Heart right ventricle (tissue), 16 donors: ENCODE measurements around the gene DNAJC7. TPM values are rescaled to one million over a fixed set of nuclear protein-coding genes. Genes with fewer than 3 reads are reported as not detected.

Source experiments
- ATAC-seq, 8 donors: fragments of 200-7000 bp; cut with Tn5 transposase; one replicate each; pipeline ENCODE4 v1.9.1; 2020; ENCODE audit warnings: mild to moderate bottlenecking in 8 of 8, moderate library complexity in 8 of 8, moderate number of reproducible peaks in 1 of 8
- DNase-seq, 2 donors: peaks; one replicate each; pipeline ENCODE4 v3.0.0-alpha.2; 2020
- H3K27ac ChIP-seq, 10 donors: fragments of 200-600 bp; sonication (generic) in 2 of 10; one replicate each; pipeline versions ENCODE4 v1.5.0 to v1.8.0; 2020 to 2022; ENCODE audit warnings: mild to moderate bottlenecking in 3 of 10
- H3K27me3 ChIP-seq, 7 donors: fragments of 200-600 bp; one replicate each; pipeline ENCODE4 v1.8.0; 2021 to 2022; ENCODE audit warnings: mild to moderate bottlenecking in 2 of 7
- H3K36me3 ChIP-seq, 9 donors: fragments of 200-600 bp; sonication (generic) in 1 of 9; one replicate each; pipeline versions ENCODE4 v1.5.0 to v1.8.0; 2020 to 2022; ENCODE audit warnings: mild to moderate bottlenecking in 2 of 9
- H3K4me1 ChIP-seq, 9 donors: fragments of 200-600 bp; sonication (generic) in 1 of 9; one replicate each; pipeline versions ENCODE4 v1.5.0 to v1.8.0; 2020 to 2022; ENCODE audit warnings: mild to moderate bottlenecking in 4 of 9
- H3K4me3 ChIP-seq, 10 donors: fragments of 200-600 bp; sonication (generic) in 2 of 10; one replicate each; pipeline versions ENCODE4 v1.5.0 to v1.8.0; 2020 to 2022; ENCODE audit warnings: mild to moderate bottlenecking in 7 of 10, moderate library complexity in 2 of 10
- H3K9me3 ChIP-seq, 11 donors: fragments of 200-600 bp in 10 of 11; sonication (generic) in 2 of 11; one replicate each; pipeline versions ENCODE4 v1.5.0 to v1.8.0; 2013 to 2022; ENCODE audit warnings: mild to moderate bottlenecking in 2 of 11, control low read depth in 1 of 11, moderate library complexity in 1 of 11
- CTCF ChIP-seq, 9 donors: fragments of 200-600 bp; sonication (generic) in 2 of 9; IDR thresholded peaks; one replicate each; pipeline versions ENCODE4 v1.5.0 to v1.8.0; 2021 to 2022; ENCODE audit warnings: antibody characterized with exemption in 9 of 9, mild to moderate bottlenecking in 5 of 9, moderate library complexity in 1 of 9
- WGBS, 2 donors: extraction: QIAGEN DNeasy Blood & Tissue Kit; methylation state at CpG; one replicate each; pipeline ENCODE4 v1.1.7; 2013; ENCODE audit warnings: inconsistent platforms in 1 of 2; 5-methylcytosine and 5-hydroxymethylcytosine counted together
- intact Hi-C, 10 donors: fragments of 100-400 bp; cut with DNase I; formaldehyde crosslinking; loops; one replicate each; pipeline versions ENCODE4 v1.11.1 to v1.14.2; 2022
- polyA plus RNA-seq, 2 donors: library from polyadenylated mRNA; stranded (reverse); fragments of 200-250 nt; gene quantifications; one replicate each; pipeline ENCODE4 v1.2.3, GENCODE V29; 2013
- total RNA-seq, 10 donors: library from RNA; stranded (reverse); fragmentation: NEBNext Ultra II Directional in 3 of 10; extraction: Animal tissue kit (Norgen Biotek cat#: 25700) in 3 of 10; gene quantifications; one replicate each; pipeline versions ENCODE4 v1.2.1 to v1.2.4, GENCODE V29; 2021 to 2023
- donor health status: Arrhythmogenic right ventricular cardiomyopathy.
- donor health status: ischemic (EF 13 %, LVEDD 7.1; RV severe dilation, severe dysfunction).
- donor health status: healthy with polysubstance abuse.
- donor health status: DM: no; HTN: yes; CAD: no.
- donor health status: DM: no; HTN: no; CAD: no.
- donor health status: ischemic (EF 25% LVEDD 6.9; RV normal size, moderate dysfunction).
- donor health status: ischemic (EF 25% LVEDD 5.7; RV mildly dilated, moderate dysfunction).
- donor health status: healthy.
- donor health status: DM: yes; HTN: yes; CAD: no.
- donor health status: Ischemic cardiomyopathy.
- donor health status: ischemic (EF 35%, LVEDD 5.7; RV mildly dilated, moderate dysfunction).
- donor health status: nonischemic (EF 11% LVEDD 7.7; RV severe dilation, severe dysfunction).
- donor health status: DM: yes; HTN: yes; CAD: no.
- donor health status: PGD.
- donor health status: ischemic (EF 29% LVEDD 5.4; RV normal size, mild dysfunction).
- donor health status: nonischemic (EF 23%, LVEDD 6.1; RV moderate dilation, normal function).

DNAJC7 gene
- total and polyA plus RNA-seq, 12 donors, result 68.8 to 121 (median 82.7) TPM

DNA sequence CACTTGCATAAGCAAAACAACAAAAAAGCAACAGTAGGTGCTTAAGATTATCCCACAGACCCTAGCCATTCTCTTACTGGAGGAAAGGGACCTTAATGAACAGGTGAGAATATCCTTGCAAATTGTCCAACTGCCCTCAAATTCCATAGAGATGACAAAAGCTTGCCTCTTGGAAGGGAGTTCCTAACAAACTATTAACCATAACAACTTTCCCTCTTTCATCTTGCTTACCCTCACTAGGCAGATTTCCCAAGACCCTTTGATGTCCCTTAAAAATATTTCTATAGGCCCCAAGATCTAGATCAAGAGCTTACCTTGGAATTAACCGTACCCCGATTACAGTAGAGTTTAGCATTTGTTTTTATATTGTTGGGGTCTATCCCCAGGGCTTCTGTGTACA, 28.8 kb downstream of the DNAJC7 start:
- no peak overlapping the region for H3K4me3 ChIP-seq
- no peak overlapping the region for H3K27ac ChIP-seq
- 97% methylated on average over 2 of the region's 2 CpGs for WGBS, 2 donors
- ATAC-seq (no peak), DNase-seq (no peak)
- no peaks in the 10 kb centered on the region for H3K4me1 ChIP-seq
- no peak for TF ChIP-seq CTCF (IDR thresholded peaks at IDR 0.05)
- intact Hi-C loops, result no loop called here
- H3K36me3 ChIP-seq, result peaks cover 0 to 100% (median 76%) of the 10 kb centered on the region in 9 donors
- no peaks in the 10 kb centered on the region for H3K27me3 ChIP-seq
- no peaks in the 10 kb centered on the region for H3K9me3 ChIP-seq

- DNase-seq (no peak), ATAC-seq (no peak)
- WGBS, 2 donors, result 76 to 88% methylated on average over 3 of the region's 3 CpGs
- Histone ChIP-seq H3K36me3 (peaks cover 0 to 100% (median 76%) of the 10 kb centered on the region in 9 donors), H3K4me1 (no peaks in the 10 kb centered on the region), H3K27me3 (no peaks in the 10 kb centered on the region), H3K27ac (no peak overlapping the region), H3K9me3 (no peaks in the 10 kb centered on the region), H3K4me3 (no peak overlapping the region)
- no peak for TF ChIP-seq CTCF (IDR thresholded peaks at IDR 0.05)
- intact Hi-C loops, result no loop called here
Measured at GRCh38 chr17:41987642-41988041, 29.6 kb downstream of the DNAJC7 start.

DNA sequence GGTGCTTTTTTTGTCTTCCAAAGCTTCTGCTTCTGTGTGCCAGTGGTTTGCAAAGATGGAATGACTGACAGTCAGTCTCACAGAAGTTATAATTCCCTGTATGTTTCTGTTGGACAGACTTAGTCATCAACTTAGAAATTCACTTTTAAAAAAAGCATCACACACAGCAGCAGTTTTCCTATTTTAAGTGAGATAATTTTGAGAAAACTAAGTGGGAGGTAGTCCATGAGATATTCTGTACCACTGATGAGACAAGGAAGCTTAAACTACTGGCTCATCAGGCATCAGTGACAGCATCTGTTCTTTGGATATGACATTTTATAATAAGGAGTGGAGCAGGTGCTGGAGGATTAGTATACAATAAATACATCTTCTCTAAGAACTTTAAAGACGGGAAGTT, 30.6 kb downstream of the DNAJC7 start:
- no peaks in the 10 kb centered on the region for H3K9me3 ChIP-seq
- intact Hi-C loops, result no loop called here
- ATAC-seq (no peak), DNase-seq (no peak)
- no peak for TF ChIP-seq CTCF (IDR thresholded peaks at IDR 0.05)
- no peak overlapping the region for H3K4me3 ChIP-seq
- H3K27me3 ChIP-seq, result no peaks in the 10 kb centered on the region
- H3K27ac ChIP-seq, result no peak overlapping the region
- 91 to 93% methylated on average over 1 of the region's 1 CpG for WGBS, 2 donors
- no peaks in the 10 kb centered on the region for H3K4me1 ChIP-seq
- peaks cover 2 to 100% (median 79%) of the 10 kb centered on the region in 9 donors for H3K36me3 ChIP-seq

DNA sequence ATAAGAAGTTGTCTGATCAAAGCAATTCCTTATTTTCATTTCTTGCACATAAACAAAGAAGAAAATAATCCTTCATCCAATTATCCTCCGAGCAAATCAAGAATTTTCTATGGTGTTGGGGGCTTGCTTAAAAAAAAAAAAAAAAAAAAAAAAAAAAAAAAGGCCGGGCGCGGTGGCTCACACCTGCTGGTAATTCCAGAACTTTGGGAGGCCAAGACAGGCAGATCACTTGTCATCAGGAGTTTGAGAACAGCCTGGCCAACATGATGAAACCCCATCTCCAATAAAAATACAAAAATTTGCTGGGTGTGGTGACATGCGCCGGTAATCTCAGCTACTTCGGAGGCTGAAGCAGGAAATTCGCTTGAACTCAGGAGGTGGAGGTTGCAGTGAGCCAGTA, 31.3 kb downstream of the DNAJC7 start:
- Histone ChIP-seq H3K27me3 (no peaks in the 10 kb centered on the region), H3K36me3 (peaks cover 5 to 100% (median 86%) of the 10 kb centered on the region in 9 donors), H3K4me1 (no peaks in the 10 kb centered on the region), H3K9me3 (no peaks in the 10 kb centered on the region), H3K27ac (no peak overlapping the region), H3K4me3 (no peak overlapping the region)
- no peak for DNase-seq
- no peak for TF ChIP-seq CTCF (IDR thresholded peaks at IDR 0.05)
- no peak for ATAC-seq
- intact Hi-C loops, result no loop called here
- WGBS, 2 donors, result 96% methylated on average over 8 of the region's 8 CpGs
